Pancreas (tissue), 10 donors: ENCODE results near the gene ZNF768. TPM values are rescaled to one million over a fixed set of nuclear protein-coding genes. Genes with fewer than 3 reads are reported as not detected.

Source experiments
- ATAC-seq, 4 donors: fragments of 200-7000 bp; cut with Tn5 transposase; one replicate each; pipeline versions ENCODE4 v1.8.0 to v1.9.1; 2020; ENCODE audit warnings: mild to moderate bottlenecking in 4 of 4, moderate library complexity in 4 of 4
- DNase-seq, 6 donors: peaks; one replicate each; pipeline ENCODE4 v3.0.0-alpha.2; 2020
- FAIRE-seq: peaks from 2 replicates; lab custom pipeline; 2012; peaks lifted over from hg19 to GRCh38; lab: Jason Lieb, UNC
- H3K27ac ChIP-seq, 4 donors: fragments of 200-600 bp; sonication (generic); 1 replicate in 3 of 4; 2 replicates in 1 of 4; pipeline versions ENCODE4 v1.5.0 to v1.8.0; 2020
- H3K27me3 ChIP-seq, 4 donors: fragments of 200-600 bp; one replicate each; pipeline ENCODE4 v1.8.0; 2021
- H3K36me3 ChIP-seq, 3 donors: fragments of 200-600 bp; sonication (generic) in 1 of 3; one replicate each; pipeline versions ENCODE4 v1.5.0 to v1.8.0; 2020 to 2021
- H3K4me1 ChIP-seq, 3 donors: fragments of 200-600 bp; one replicate each; pipeline ENCODE4 v1.8.0; 2021
- H3K4me3 ChIP-seq, 4 donors: fragments of 200-600 bp; sonication (generic) in 2 of 4; one replicate each; pipeline versions ENCODE4 v1.5.0 to v1.8.0; 2020 to 2021
- H3K9me3 ChIP-seq, 4 donors: fragments of 200-600 bp; one replicate each; pipeline ENCODE4 v1.8.0; 2021
- CTCF ChIP-seq, 4 donors: fragments of 200-600 bp; sonication (generic) in 3 of 4; IDR thresholded peaks; one replicate each; pipeline versions ENCODE4 v1.5.0 to v1.8.0; 2021; ENCODE audit warnings: antibody characterized with exemption in 4 of 4
- WGBS, 2 donors: extraction: QIAGEN DNeasy Blood & Tissue Kit; methylation state at CpG; one replicate each; pipeline ENCODE4 v1.1.7; 2013; 5-methylcytosine and 5-hydroxymethylcytosine counted together
- intact Hi-C, 3 donors: fragments of 100-400 bp; cut with DNase I; formaldehyde crosslinking; loops; one replicate each; pipeline versions ENCODE4 v1.11.1 to v1.14.2; 2022
- polyA plus RNA-seq, 2 donors: library from polyadenylated mRNA; stranded (reverse); fragments of 200-250 nt; gene quantifications; one replicate each; pipeline ENCODE4 v1.2.3, GENCODE V29; 2013
- total RNA-seq, 6 donors: library from RNA; stranded (reverse); fragmentation: NEBNext Ultra II Directional in 4 of 6; extraction: Animal tissue kit (Norgen Biotek cat#: 25700) in 4 of 6; gene quantifications; one replicate each; pipeline versions ENCODE4 v1.2.1 to v1.2.4, GENCODE V29; 2021 to 2023
- donor health status: healthy with polysubstance abuse.
- donor health status: DM: no; HTN: no; CAD: no; lungs with moderate emphysema.
- donor health status: DM: no; HTN: no; CAD: no.
- donor health status: control.
- donor health status: control.
- donor health status: Bipolar disorder and iron deficiency.
- donor health status: DM: yes; HTN: yes; CAD: no.
- donor health status: DM: no; HTN: no; CAD: no.
- donor health status: DM: no; HTN: no; CAD: no.
- donor health status: DM: yes; HTN: yes; CAD: no.

The ZNF768 gene
- total and polyA plus RNA-seq, 8 donors, result 11.7 to 31.4 (median 15.4) TPM

- DNase-seq, result peak in 2 of 6 donors; percentile 30 to 43
- H3K36me3 ChIP-seq, result peaks cover 0 to 7% (median 0%) of the 10 kb centered on the region in 3 donors
- H3K27ac ChIP-seq, result peak overlapping the region in 2 of 4 donors; percentile 95
- peaks cover 8 to 11% (median 9%) of the 10 kb centered on the region in 3 donors for H3K4me1 ChIP-seq
- H3K27me3 ChIP-seq, result no peaks in the 10 kb centered on the region
- ATAC-seq, result no peak
- TF ChIP-seq CTCF (IDR thresholded peaks at IDR 0.05), result no peak
- no peaks in the 10 kb centered on the region for H3K9me3 ChIP-seq
- WGBS, 2 donors, result 50 to 57% methylated on average over 11 of the region's 11 CpGs
- intact Hi-C loops, result no loop called here
- peak overlapping the region in 1 of 4 donors; percentile 74 for H3K4me3 ChIP-seq
- no peak for FAIRE-seq
Measured at GRCh38 chr16:30533146-30533522, 6.8 kb upstream of the ZNF768 start.

- intact Hi-C loops, result no loop called here
- ATAC-seq (no peak), DNase-seq (peak in 2 of 6 donors; percentile 46 to 79), FAIRE-seq (no peak)
- no peak for TF ChIP-seq CTCF (IDR thresholded peaks at IDR 0.05)
- Histone ChIP-seq H3K4me1 (peaks cover 14 to 17% (median 15%) of the 10 kb centered on the region in 3 donors), H3K4me3 (no peak overlapping the region), H3K27me3 (no peaks in the 10 kb centered on the region), H3K9me3 (no peaks in the 10 kb centered on the region), H3K27ac (no peak overlapping the region), H3K36me3 (peaks cover 0 to 7% (median 0%) of the 10 kb centered on the region in 3 donors)
- 94 to 95% methylated on average over 56 to 57 of the region's 57 CpGs for WGBS, 2 donors
Measured at GRCh38 chr16:30532285-30533145, 6.1 kb upstream of the ZNF768 start.

GRCh38 chr16:30530163-30531037 lies 4.0 kb upstream of the ZNF768 start:
- peaks cover 6 to 17% (median 15%) of the 10 kb centered on the region in 3 donors for H3K4me1 ChIP-seq
- FAIRE-seq (no peak), DNase-seq (no peak), ATAC-seq (no peak)
- H3K27me3 ChIP-seq, result no peaks in the 10 kb centered on the region
- no peak for TF ChIP-seq CTCF (IDR thresholded peaks at IDR 0.05)
- peaks cover 0 to 7% (median 0%) of the 10 kb centered on the region in 3 donors for H3K36me3 ChIP-seq
- H3K9me3 ChIP-seq, result no peaks in the 10 kb centered on the region
- H3K27ac ChIP-seq, result no peak overlapping the region
- WGBS, 2 donors, result 80 to 84% methylated on average over 13 of the region's 13 CpGs
- H3K4me3 ChIP-seq, result no peak overlapping the region
- intact Hi-C loops, result no loop called here

- DNase-seq (no peak), ATAC-seq (no peak), FAIRE-seq (no peak)
- Histone ChIP-seq H3K27me3 (no peaks in the 10 kb centered on the region), H3K27ac (peak overlapping the region in 2 of 4 donors; percentile 90 to 99), H3K36me3 (peaks cover 0 to 7% (median 0%) of the 10 kb centered on the region in 3 donors), H3K9me3 (no peaks in the 10 kb centered on the region), H3K4me1 (peaks cover 6 to 17% (median 15%) of the 10 kb centered on the region in 3 donors), H3K4me3 (no peak overlapping the region)
- 47 to 49% methylated on average over 4 of the region's 4 CpGs for WGBS, 2 donors
- intact Hi-C loops, result loop anchor here in 1 of 3 donors (5.0 kb wide), 1 partner anchor 97 kb away; the partner anchor contains the start of gene DCTPP1
- no peak for TF ChIP-seq CTCF (IDR thresholded peaks at IDR 0.05)
Measured at GRCh38 chr16:30528799-30529457, 2.6 kb upstream of the ZNF768 start.
